Parathyroid adenoma (tissue), 2 donors: ENCODE results near the gene TMEM53.

Experiments
- H2AFZ ChIP-seq: fragments of 300-600 bp; sonication (generic); one replicate; pipeline ENCODE4 v1.7.0; 2017; ENCODE audit warnings: antibody characterized with exemption, mild to moderate bottlenecking
- H3K27ac ChIP-seq: fragments of 300-600 bp; sonication (generic); one replicate; pipeline ENCODE4 v1.7.0; 2017
- H3K27me3 ChIP-seq: fragments of 300-600 bp; sonication (generic); one replicate; pipeline ENCODE4 v1.7.0; 2017; ENCODE audit warnings: low read length; ENCODE audit not compliant: control insufficient read depth, insufficient read depth
- H3K36me3 ChIP-seq: fragments of 300-600 bp; sonication (generic); one replicate; pipeline ENCODE4 v1.7.0; 2017; ENCODE audit warnings: low read length; ENCODE audit not compliant: control insufficient read depth, insufficient read depth
- H3K4me1 ChIP-seq: fragments of 300-600 bp; sonication (generic); one replicate; pipeline ENCODE4 v1.7.0; 2017; ENCODE audit warnings: control low read depth
- H3K4me2 ChIP-seq: fragments of 300-600 bp; sonication (generic); one replicate; pipeline ENCODE4 v1.7.0; 2017; ENCODE audit warnings: low read length
- H3K4me3 ChIP-seq: fragments of 300-600 bp; sonication (generic); one replicate; pipeline ENCODE4 v1.7.0; 2017; ENCODE audit warnings: low read depth, low read length
- H3K79me2 ChIP-seq: fragments of 300-600 bp; sonication (generic); one replicate; pipeline ENCODE4 v1.7.0; 2017; ENCODE audit warnings: control low read depth
- H3K9ac ChIP-seq: fragments of 300-600 bp; sonication (generic); one replicate; pipeline ENCODE4 v1.7.0; 2017; ENCODE audit warnings: mild to moderate bottlenecking
- H3K9me3 ChIP-seq: fragments of 300-600 bp; sonication (generic); one replicate; pipeline ENCODE4 v1.7.0; 2017; ENCODE audit warnings: low read length; ENCODE audit not compliant: control insufficient read depth
- TF ChIP-seq, protein P1 (sequence below): fragments of 300-600 bp; sonication (generic); IDR thresholded peaks from one replicate; pipeline ENCODE4 v1.7.0; 2017; ENCODE audit warnings: antibody characterized with exemption, mild to moderate bottlenecking
- donor health status: primary hyperparathyroidism.

The TMEM53 gene

DNA sequence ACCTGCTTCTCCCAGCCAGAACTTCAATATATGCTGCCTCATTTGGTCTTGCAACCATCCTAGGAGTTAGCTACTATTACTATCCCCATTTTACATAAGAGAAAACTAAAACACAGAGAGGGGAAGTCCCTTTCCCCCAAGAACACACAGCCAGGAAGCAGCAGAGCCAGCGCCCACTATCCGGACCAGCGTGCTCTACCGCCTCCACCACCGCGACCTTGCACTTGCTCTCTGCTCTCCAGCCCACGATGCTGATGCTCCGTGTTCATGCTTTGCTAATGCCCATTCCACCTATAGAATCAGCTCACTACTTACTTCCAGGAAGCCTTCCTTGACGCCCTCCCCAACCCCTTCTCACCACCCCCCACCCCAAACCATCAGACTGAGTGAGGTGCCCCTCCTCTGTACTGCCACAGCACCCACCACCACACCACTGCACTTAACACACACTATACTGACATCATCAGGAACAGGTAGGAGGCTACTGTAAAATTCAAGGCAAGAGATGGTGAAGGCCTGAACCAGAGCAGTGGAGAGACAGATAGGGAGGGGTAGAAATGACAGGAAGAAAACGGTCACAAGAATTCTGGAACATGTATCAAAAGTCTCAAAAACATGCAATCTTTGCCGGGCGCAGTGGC, 9.4 kb downstream of the TMEM53 start:
- H3K27me3 ChIP-seq = no peaks in the 10 kb centered on the region
- no peak overlapping the region for H2AFZ ChIP-seq
- H3K4me3 ChIP-seq = no peak overlapping the region
- no peaks in the 10 kb centered on the region for H3K9me3 ChIP-seq
- H3K4me1 ChIP-seq = no peaks in the 10 kb centered on the region
- TF ChIP-seq, protein P1, sequence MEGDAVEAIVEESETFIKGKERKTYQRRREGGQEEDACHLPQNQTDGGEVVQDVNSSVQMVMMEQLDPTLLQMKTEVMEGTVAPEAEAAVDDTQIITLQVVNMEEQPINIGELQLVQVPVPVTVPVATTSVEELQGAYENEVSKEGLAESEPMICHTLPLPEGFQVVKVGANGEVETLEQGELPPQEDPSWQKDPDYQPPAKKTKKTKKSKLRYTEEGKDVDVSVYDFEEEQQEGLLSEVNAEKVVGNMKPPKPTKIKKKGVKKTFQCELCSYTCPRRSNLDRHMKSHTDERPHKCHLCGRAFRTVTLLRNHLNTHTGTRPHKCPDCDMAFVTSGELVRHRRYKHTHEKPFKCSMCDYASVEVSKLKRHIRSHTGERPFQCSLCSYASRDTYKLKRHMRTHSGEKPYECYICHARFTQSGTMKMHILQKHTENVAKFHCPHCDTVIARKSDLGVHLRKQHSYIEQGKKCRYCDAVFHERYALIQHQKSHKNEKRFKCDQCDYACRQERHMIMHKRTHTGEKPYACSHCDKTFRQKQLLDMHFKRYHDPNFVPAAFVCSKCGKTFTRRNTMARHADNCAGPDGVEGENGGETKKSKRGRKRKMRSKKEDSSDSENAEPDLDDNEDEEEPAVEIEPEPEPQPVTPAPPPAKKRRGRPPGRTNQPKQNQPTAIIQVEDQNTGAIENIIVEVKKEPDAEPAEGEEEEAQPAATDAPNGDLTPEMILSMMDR = no peak
- H3K27ac ChIP-seq = no peak overlapping the region
- H3K9ac ChIP-seq = no peak overlapping the region
- no peaks in the 10 kb centered on the region for H3K79me2 ChIP-seq
- no peaks in the 10 kb centered on the region for H3K36me3 ChIP-seq
- H3K4me2 ChIP-seq = no peak overlapping the region

DNA sequence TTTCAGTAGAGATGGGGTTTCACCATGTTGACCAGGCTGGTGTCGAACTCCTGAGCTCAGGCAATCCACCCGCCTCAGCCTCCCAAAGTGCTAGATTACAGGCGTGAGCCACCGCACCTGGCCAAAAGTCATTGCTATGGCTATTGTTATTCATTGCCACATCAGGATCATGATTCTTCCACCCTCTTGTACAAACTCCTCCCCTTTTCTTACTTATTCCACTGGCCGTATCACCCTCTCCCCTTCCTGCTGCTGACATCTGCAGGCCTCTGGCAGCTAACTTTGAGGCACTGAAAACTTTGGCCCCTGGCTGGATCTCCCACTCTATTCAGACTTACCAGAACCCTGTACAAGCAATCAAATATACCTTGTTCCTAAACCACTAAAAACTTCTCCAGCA, 10.9 kb downstream of the TMEM53 start:
- no peak overlapping the region for H3K4me2 ChIP-seq
- no peaks in the 10 kb centered on the region for H3K4me1 ChIP-seq
- no peaks in the 10 kb centered on the region for H3K79me2 ChIP-seq
- H3K27me3 ChIP-seq = no peaks in the 10 kb centered on the region
- H3K4me3 ChIP-seq = no peak overlapping the region
- no peaks in the 10 kb centered on the region for H3K36me3 ChIP-seq
- H3K9me3 ChIP-seq = no peaks in the 10 kb centered on the region
- H3K9ac ChIP-seq = no peak overlapping the region
- TF ChIP-seq, protein P1 = no peak
- H2AFZ ChIP-seq = no peak overlapping the region
- H3K27ac ChIP-seq = no peak overlapping the region

DNA sequence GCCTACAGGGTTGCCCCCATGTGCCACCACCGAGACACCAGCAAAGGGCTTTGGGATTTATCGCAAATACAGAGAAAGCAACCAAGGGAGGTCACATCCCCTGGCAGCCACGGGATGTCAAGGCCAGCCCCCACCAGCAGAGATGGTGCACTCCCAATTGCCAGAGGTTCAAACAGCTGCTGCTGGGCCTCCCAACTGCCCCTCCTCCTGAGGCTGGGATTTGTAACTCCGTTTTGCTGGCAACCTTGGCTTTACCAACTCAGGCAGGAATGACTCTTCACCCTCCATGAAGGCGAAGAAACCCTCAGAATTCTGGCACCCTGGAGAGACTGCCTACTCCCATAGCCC, 11.6 kb downstream of the TMEM53 start:
- no peaks in the 10 kb centered on the region for H3K9me3 ChIP-seq
- H3K4me2 ChIP-seq = no peak overlapping the region
- H3K36me3 ChIP-seq = no peaks in the 10 kb centered on the region
- TF ChIP-seq, protein P1 = no peak
- H3K27me3 ChIP-seq = no peaks in the 10 kb centered on the region
- no peak overlapping the region for H3K4me3 ChIP-seq
- no peaks in the 10 kb centered on the region for H3K79me2 ChIP-seq
- no peak overlapping the region for H3K9ac ChIP-seq
- H2AFZ ChIP-seq = no peak overlapping the region
- H3K27ac ChIP-seq = no peak overlapping the region
- H3K4me1 ChIP-seq = no peaks in the 10 kb centered on the region

DNA sequence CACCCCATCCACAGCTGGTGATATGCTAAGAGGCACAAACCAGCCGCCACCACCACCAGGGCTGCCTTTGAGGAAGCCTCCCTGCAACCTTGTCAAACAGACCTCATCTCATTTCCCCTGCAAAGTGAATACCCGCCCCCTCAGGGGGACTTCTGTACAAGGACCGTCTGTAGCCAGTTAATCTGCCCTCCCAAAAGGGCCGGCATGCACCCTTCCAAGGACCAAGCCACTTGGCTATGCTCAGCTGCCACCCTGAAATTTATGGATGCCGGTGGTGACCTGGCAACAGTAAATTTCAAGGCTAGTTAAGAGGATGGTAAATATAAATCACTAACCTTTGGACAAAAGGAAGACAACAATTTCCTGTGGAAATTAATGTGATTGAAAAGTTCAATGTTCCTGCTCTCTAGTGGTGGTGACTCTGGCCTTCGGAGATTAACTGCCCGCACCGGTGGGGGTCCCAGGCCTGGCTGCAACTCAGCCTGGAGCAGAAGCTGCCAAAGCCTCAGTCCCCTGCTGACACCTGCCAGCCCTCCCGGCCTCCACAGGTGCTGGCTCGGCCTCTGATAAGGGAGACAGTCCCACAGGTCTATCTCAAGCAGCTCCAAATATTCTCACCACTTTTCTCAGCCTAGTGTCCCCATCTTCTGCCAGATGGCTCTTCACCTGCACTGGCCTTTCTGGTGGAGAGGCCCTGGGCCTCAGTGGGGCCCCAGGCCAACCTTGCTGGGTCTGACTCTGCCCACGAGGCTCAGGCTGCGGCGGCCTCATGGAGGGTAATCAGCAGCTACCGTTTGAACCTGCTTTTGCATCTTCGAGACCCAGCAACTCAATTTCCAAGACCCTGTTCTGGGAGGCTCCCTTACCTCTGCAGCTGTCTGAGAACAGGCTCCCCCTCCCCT, 12.2 kb downstream of the TMEM53 start:
- no peak overlapping the region for H3K27ac ChIP-seq
- H3K27me3 ChIP-seq = no peaks in the 10 kb centered on the region
- no peak overlapping the region for H2AFZ ChIP-seq
- H3K4me1 ChIP-seq = no peaks in the 10 kb centered on the region
- H3K9me3 ChIP-seq = no peaks in the 10 kb centered on the region
- H3K79me2 ChIP-seq = no peaks in the 10 kb centered on the region
- H3K4me2 ChIP-seq = no peak overlapping the region
- H3K36me3 ChIP-seq = no peaks in the 10 kb centered on the region
- no peak overlapping the region for H3K4me3 ChIP-seq
- TF ChIP-seq, protein P1 = no peak
- H3K9ac ChIP-seq = no peak overlapping the region
